ENCODE results near the gene C12orf50.

C12orf50 gene

GRCh38 chr12:88062474-88062873 is 33.3 kb upstream of the C12orf50 start:
- Histone ChIP-seq H3K4me1 (ENCODE audit: insufficient read depth, low read length, poor library complexity, severe bottlenecking) (peaks cover 7% of the 10 kb centered on the region), H4K20me1 (ENCODE audit: insufficient read depth, low read length, poor library complexity, severe bottlenecking) (no peaks in the 10 kb centered on the region), H2AFZ (ENCODE audit: low read length) (no peak overlapping the region), H3K9ac (ENCODE audit: low read depth, low read length, poor library complexity, severe bottlenecking) (no peak overlapping the region), H3F3A (ENCODE audit: low read depth) (no peaks in the 10 kb centered on the region), H3K79me2 (ENCODE audit: insufficient read depth, low read length) (no peaks in the 10 kb centered on the region), H3K27me3 (ENCODE audit: insufficient read depth, low read length, poor library complexity, severe bottlenecking) (no peaks in the 10 kb centered on the region), H3K36me3 (ENCODE audit: insufficient read depth, low read length) (peaks cover 18% of the 10 kb centered on the region; the same call in 1 of the 2 replicates), H3K9me3 (ENCODE audit: insufficient read depth, low read depth, low read length) (no peaks in the 10 kb centered on the region), H3K4me2 (ENCODE audit: low read depth, low read length, poor library complexity, severe bottlenecking) (no peak overlapping the region), H3K9me2 (replicated peaks; ENCODE audit: low read depth, low read length) (no peaks in the 10 kb centered on the region), H3K4me3 (ENCODE audit: low read length, poor library complexity, severe bottlenecking) (no peak overlapping the region)
- no peak for TF ChIP-seq EZH2phosphoT487 (IDR thresholded peaks at IDR 0.05; ENCODE audit: borderline replicate concordance)
- no peak for TF ChIP-seq CTCF (conservative IDR thresholded peaks at IDR 0.05; ENCODE audit: low read length)

- Histone ChIP-seq H3K9ac (ENCODE audit: low read depth, low read length, poor library complexity, severe bottlenecking) (no peak overlapping the region), H3K4me3 (ENCODE audit: low read length, poor library complexity, severe bottlenecking) (no peak overlapping the region), H3K36me3 (ENCODE audit: insufficient read depth, low read length) (peaks cover 29% of the 10 kb centered on the region; the same call in 1 of the 2 replicates), H3K4me1 (ENCODE audit: insufficient read depth, low read length, poor library complexity, severe bottlenecking) (peaks cover 3% of the 10 kb centered on the region), H3K9me3 (ENCODE audit: insufficient read depth, low read depth, low read length) (no peaks in the 10 kb centered on the region), H3K9me2 (replicated peaks; ENCODE audit: low read depth, low read length) (no peaks in the 10 kb centered on the region), H3K27me3 (ENCODE audit: insufficient read depth, low read length, poor library complexity, severe bottlenecking) (no peaks in the 10 kb centered on the region), H4K20me1 (ENCODE audit: insufficient read depth, low read length, poor library complexity, severe bottlenecking) (no peaks in the 10 kb centered on the region), H3F3A (ENCODE audit: low read depth) (no peaks in the 10 kb centered on the region), H2AFZ (ENCODE audit: low read length) (no peak overlapping the region), H3K4me2 (ENCODE audit: low read depth, low read length, poor library complexity, severe bottlenecking) (no peak overlapping the region), H3K79me2 (ENCODE audit: insufficient read depth, low read length) (no peaks in the 10 kb centered on the region)
- no peak for TF ChIP-seq EZH2phosphoT487 (IDR thresholded peaks at IDR 0.05; ENCODE audit: borderline replicate concordance)
Observed at GRCh38 chr12:88058719-88059077, 29.5 kb upstream of the C12orf50 start.

- H3K4me3 ChIP-seq (ENCODE audit: low read length, poor library complexity, severe bottlenecking), result no peak overlapping the region
- no peaks in the 10 kb centered on the region for H3K4me1 ChIP-seq (ENCODE audit: insufficient read depth, low read length, poor library complexity, severe bottlenecking)
- no peaks in the 10 kb centered on the region for H3K79me2 ChIP-seq (ENCODE audit: insufficient read depth, low read length)
- H3K27me3 ChIP-seq (ENCODE audit: insufficient read depth, low read length, poor library complexity, severe bottlenecking), result no peaks in the 10 kb centered on the region
- H4K20me1 ChIP-seq (ENCODE audit: insufficient read depth, low read length, poor library complexity, severe bottlenecking), result no peaks in the 10 kb centered on the region
- TF ChIP-seq EZH2phosphoT487 (IDR thresholded peaks at IDR 0.05; ENCODE audit: borderline replicate concordance), result no peak
- no peak for TF ChIP-seq CTCF (conservative IDR thresholded peaks at IDR 0.05; ENCODE audit: low read length)
- H3F3A ChIP-seq (ENCODE audit: low read depth), result no peaks in the 10 kb centered on the region
- H3K4me2 ChIP-seq (ENCODE audit: low read depth, low read length, poor library complexity, severe bottlenecking), result no peak overlapping the region
- H3K9ac ChIP-seq (ENCODE audit: low read depth, low read length, poor library complexity, severe bottlenecking), result no peak overlapping the region
- peaks cover 30% of the 10 kb centered on the region; the same call in 1 of the 2 replicates for H3K36me3 ChIP-seq (ENCODE audit: insufficient read depth, low read length)
- H3K9me3 ChIP-seq (ENCODE audit: insufficient read depth, low read depth, low read length), result no peaks in the 10 kb centered on the region
- H3K9me2 ChIP-seq (replicated peaks; ENCODE audit: low read depth, low read length), result no peaks in the 10 kb centered on the region
- H2AFZ ChIP-seq (ENCODE audit: low read length), result no peak overlapping the region
Observed at GRCh38 chr12:88057994-88058718, 29.0 kb upstream of the C12orf50 start.

GRCh38 chr12:88056571-88056970 is 27.4 kb upstream of the C12orf50 start:
- Histone ChIP-seq H3K9ac (ENCODE audit: low read depth, low read length, poor library complexity, severe bottlenecking) (no peak overlapping the region), H3K36me3 (ENCODE audit: insufficient read depth, low read length) (peaks cover 38% of the 10 kb centered on the region; the same call in 1 of the 2 replicates), H3F3A (ENCODE audit: low read depth) (no peaks in the 10 kb centered on the region), H4K20me1 (ENCODE audit: insufficient read depth, low read length, poor library complexity, severe bottlenecking) (no peaks in the 10 kb centered on the region), H3K9me2 (replicated peaks; ENCODE audit: low read depth, low read length) (no peaks in the 10 kb centered on the region), H3K9me3 (ENCODE audit: insufficient read depth, low read depth, low read length) (no peaks in the 10 kb centered on the region), H3K79me2 (ENCODE audit: insufficient read depth, low read length) (no peaks in the 10 kb centered on the region), H3K27me3 (ENCODE audit: insufficient read depth, low read length, poor library complexity, severe bottlenecking) (no peaks in the 10 kb centered on the region), H3K4me1 (ENCODE audit: insufficient read depth, low read length, poor library complexity, severe bottlenecking) (no peaks in the 10 kb centered on the region), H2AFZ (ENCODE audit: low read length) (no peak overlapping the region), H3K4me3 (ENCODE audit: low read length, poor library complexity, severe bottlenecking) (no peak overlapping the region), H3K4me2 (ENCODE audit: low read depth, low read length, poor library complexity, severe bottlenecking) (no peak overlapping the region)
- TF ChIP-seq EZH2phosphoT487 (IDR thresholded peaks at IDR 0.05; ENCODE audit: borderline replicate concordance) (no peak), CTCF (conservative IDR thresholded peaks at IDR 0.05; ENCODE audit: low read length) (no peak)

Measured in Loucy (cell line).